CD4-positive, CD25-positive, alpha-beta regulatory T cell (primary cell): ENCODE results near the gene ANK3. TPM values are rescaled to one million over a fixed set of nuclear protein-coding genes. Genes with fewer than 3 reads are reported as not detected.

Experiments used
- ATAC-seq, 2 donors: fragments of 150-1000 bp; cut with Tn5 transposase; one replicate each; pipeline ENCODE4 v1.10.0; 2021; ENCODE audit warnings: low read depth in 2 of 2, moderate number of reproducible peaks in 2 of 2, moderate library complexity in 1 of 2
- DNase-seq, 3 donors: peaks; one replicate each; pipeline versions ENCODE4 v3.0.0 to v3.0.0-alpha.2; 2012 to 2022; ENCODE audit warnings: mixed read lengths in 1 of 3
- H3K27ac ChIP-seq: one replicate; pipeline ENCODE4 v1.7.0; 2013; ENCODE audit warnings: mild to moderate bottlenecking, low read length; ENCODE audit not compliant: insufficient read depth, poor library complexity, severe bottlenecking
- H3K27me3 ChIP-seq: one replicate; pipeline ENCODE4 v1.7.0; 2013; ENCODE audit warnings: low read length; ENCODE audit not compliant: control insufficient read depth, insufficient read depth
- H3K36me3 ChIP-seq: one replicate; pipeline ENCODE4 v1.7.0; 2013; ENCODE audit warnings: mild to moderate bottlenecking, low read length, moderate library complexity; ENCODE audit not compliant: control insufficient read depth, insufficient read depth
- H3K4me1 ChIP-seq: 2 replicates; pipeline ENCODE4 v1.7.0; 2013; ENCODE audit warnings: mild to moderate bottlenecking, low read length; ENCODE audit not compliant: insufficient read depth, control insufficient read depth, poor library complexity, severe bottlenecking
- H3K4me3 ChIP-seq: one replicate; pipeline ENCODE4 v1.7.0; 2013; ENCODE audit warnings: low read depth, mild to moderate bottlenecking, low read length, moderate library complexity
- H3K9me3 ChIP-seq, 2 experiments: 1 replicate in 1 of 2; 2 replicates in 1 of 2; pipeline ENCODE4 v1.7.0; 2013; ENCODE audit warnings: low read length in 2 of 2, mild to moderate bottlenecking in 1 of 2, moderate library complexity in 1 of 2; ENCODE audit not compliant: control insufficient read depth in 2 of 2
- H3K27ac Mint-ChIP-seq, 3 donors: one replicate each; pipeline ENCODE4 v1.8.0; 2020 to 2022; ENCODE audit warnings: mild to moderate bottlenecking in 3 of 3, mixed read lengths in 3 of 3, moderate library complexity in 2 of 3
- H3K27me3 Mint-ChIP-seq: one replicate; pipeline ENCODE4 v1.8.0; 2022; ENCODE audit warnings: mild to moderate bottlenecking, mixed read lengths
- H3K36me3 Mint-ChIP-seq: one replicate; pipeline ENCODE4 v1.8.0; 2020; ENCODE audit warnings: mixed read lengths
- H3K4me1 Mint-ChIP-seq, 4 donors: one replicate each; pipeline ENCODE4 v1.8.0; 2020 to 2022; ENCODE audit warnings: mixed read lengths in 4 of 4, mild to moderate bottlenecking in 1 of 4
- H3K4me3 Mint-ChIP-seq, 4 donors: one replicate each; pipeline ENCODE4 v1.8.0; 2020 to 2022; ENCODE audit warnings: mild to moderate bottlenecking in 4 of 4, mixed read lengths in 4 of 4, moderate library complexity in 3 of 4
- H3K9me3 Mint-ChIP-seq, 7 donors: one replicate each; pipeline ENCODE4 v1.8.0; 2020 to 2022; ENCODE audit warnings: mixed read lengths in 7 of 7, mild to moderate bottlenecking in 3 of 7, moderate library complexity in 2 of 7
- polyA plus RNA-seq, 4 donors: library from polyadenylated mRNA; unstranded; fragments of 300-500 nt; fragmentation: Illumina TruSeq; gene quantifications; one replicate each; pipeline ENCODE4 v1.2.3, GENCODE V29; 2021
- total RNA-seq: library from RNA; stranded (reverse); gene quantifications from one replicate; pipeline ENCODE4 v1.2.3, GENCODE V29; 2022

Gene ANK3
- total and polyA plus RNA-seq, 5 donors from 2014 or later: 1.8 to 32.6 (median 3.1) TPM

- no peak for ATAC-seq
- Histone ChIP-seq H3K4me3 (no peak overlapping the region), H3K9me3 (no peaks in the 10 kb centered on the region), H3K36me3 (no peaks in the 10 kb centered on the region), H3K4me1 (no peaks in the 10 kb centered on the region), H3K27ac (no peak overlapping the region), H3K27me3 (no peaks in the 10 kb centered on the region)
- peaks cover 0 to 3% (median 0%) of the 10 kb centered on the region in 7 donors for H3K9me3 Mint-ChIP-seq
- H3K27ac Mint-ChIP-seq: no peak overlapping the region
- peaks cover 9% of the 10 kb centered on the region for H3K27me3 Mint-ChIP-seq
- H3K36me3 Mint-ChIP-seq: no peaks in the 10 kb centered on the region
- H3K4me1 Mint-ChIP-seq: no peaks in the 10 kb centered on the region
- no peak overlapping the region for H3K4me3 Mint-ChIP-seq
- DNase-seq: no peak
Measured at GRCh38 chr10:60281331-60281730, 108.3 kb downstream of the ANK3 start.

GRCh38 chr10:60280475-60280874 lies 109.2 kb downstream of the ANK3 start:
- H3K4me3 ChIP-seq: no peak overlapping the region
- no peaks in the 10 kb centered on the region for H3K9me3 ChIP-seq
- no peaks in the 10 kb centered on the region for H3K27me3 ChIP-seq
- Mint-ChIP-seq H3K27me3 (peaks cover 9% of the 10 kb centered on the region), H3K4me1 (no peaks in the 10 kb centered on the region), H3K36me3 (no peaks in the 10 kb centered on the region), H3K9me3 (peaks cover 0 to 3% (median 0%) of the 10 kb centered on the region in 7 donors), H3K4me3 (no peak overlapping the region), H3K27ac (no peak overlapping the region)
- ATAC-seq (no peak), DNase-seq (no peak)
- H3K36me3 ChIP-seq: no peaks in the 10 kb centered on the region
- H3K4me1 ChIP-seq: no peaks in the 10 kb centered on the region
- H3K27ac ChIP-seq: no peak overlapping the region

- Histone ChIP-seq H3K36me3 (no peaks in the 10 kb centered on the region), H3K4me1 (no peaks in the 10 kb centered on the region), H3K27ac (no peak overlapping the region), H3K27me3 (no peaks in the 10 kb centered on the region), H3K4me3 (no peak overlapping the region), H3K9me3 (no peaks in the 10 kb centered on the region)
- Mint-ChIP-seq H3K4me3 (no peak overlapping the region), H3K36me3 (no peaks in the 10 kb centered on the region), H3K4me1 (no peaks in the 10 kb centered on the region), H3K9me3 (no peaks in the 10 kb centered on the region), H3K27me3 (peaks cover 9% of the 10 kb centered on the region), H3K27ac (no peak overlapping the region)
- ATAC-seq: no peak
- no peak for DNase-seq
Measured at GRCh38 chr10:60277656-60278055, 112.0 kb downstream of the ANK3 start.

GRCh38 chr10:60276232-60276631 lies 113.4 kb downstream of the ANK3 start:
- Mint-ChIP-seq H3K4me1 (no peaks in the 10 kb centered on the region), H3K27ac (no peak overlapping the region), H3K9me3 (no peaks in the 10 kb centered on the region), H3K36me3 (no peaks in the 10 kb centered on the region), H3K27me3 (peaks cover 9% of the 10 kb centered on the region), H3K4me3 (no peak overlapping the region)
- no peak for ATAC-seq
- DNase-seq: no peak
- no peaks in the 10 kb centered on the region for H3K27me3 ChIP-seq
- no peaks in the 10 kb centered on the region for H3K9me3 ChIP-seq
- no peaks in the 10 kb centered on the region for H3K4me1 ChIP-seq
- no peak overlapping the region for H3K4me3 ChIP-seq
- no peak overlapping the region for H3K27ac ChIP-seq
- no peaks in the 10 kb centered on the region for H3K36me3 ChIP-seq

- H3K4me1 ChIP-seq: no peaks in the 10 kb centered on the region
- Mint-ChIP-seq H3K36me3 (no peaks in the 10 kb centered on the region), H3K4me1 (no peaks in the 10 kb centered on the region), H3K27me3 (no peaks in the 10 kb centered on the region), H3K27ac (no peak overlapping the region), H3K9me3 (no peaks in the 10 kb centered on the region), H3K4me3 (no peak overlapping the region)
- DNase-seq (no peak), ATAC-seq (peak in 1 of 2 donors; percentile 34)
- H3K27me3 ChIP-seq: no peaks in the 10 kb centered on the region
- no peak overlapping the region for H3K27ac ChIP-seq
- no peak overlapping the region for H3K4me3 ChIP-seq
- no peaks in the 10 kb centered on the region for H3K9me3 ChIP-seq
- H3K36me3 ChIP-seq: no peaks in the 10 kb centered on the region
Measured at GRCh38 chr10:60271319-60272040, 118.2 kb downstream of the ANK3 start.

- Histone ChIP-seq H3K36me3 (no peaks in the 10 kb centered on the region), H3K9me3 (no peaks in the 10 kb centered on the region), H3K27ac (no peak overlapping the region), H3K4me1 (no peaks in the 10 kb centered on the region), H3K4me3 (no peak overlapping the region), H3K27me3 (no peaks in the 10 kb centered on the region)
- Mint-ChIP-seq H3K36me3 (no peaks in the 10 kb centered on the region), H3K27ac (no peak overlapping the region), H3K9me3 (no peaks in the 10 kb centered on the region), H3K4me1 (no peaks in the 10 kb centered on the region), H3K4me3 (no peak overlapping the region), H3K27me3 (no peaks in the 10 kb centered on the region)
- ATAC-seq (no peak), DNase-seq (no peak)
Measured at GRCh38 chr10:60270426-60270825, 119.2 kb downstream of the ANK3 start.

GRCh38 chr10:60267802-60268201 lies 121.9 kb downstream of the ANK3 start:
- DNase-seq (no peak), ATAC-seq (no peak)
- H3K4me3 ChIP-seq: no peak overlapping the region

GRCh38 chr10:60266513-60266912 lies 123.2 kb downstream of the ANK3 start:
- H3K9me3 Mint-ChIP-seq: no peaks in the 10 kb centered on the region
- Histone ChIP-seq H3K27me3 (no peaks in the 10 kb centered on the region), H3K27ac (no peak overlapping the region), H3K9me3 (no peaks in the 10 kb centered on the region), H3K4me3 (no peak overlapping the region), H3K4me1 (no peaks in the 10 kb centered on the region), H3K36me3 (no peaks in the 10 kb centered on the region)
- H3K27ac Mint-ChIP-seq: no peak overlapping the region
- no peak for DNase-seq
- H3K27me3 Mint-ChIP-seq: no peaks in the 10 kb centered on the region
- H3K36me3 Mint-ChIP-seq: no peaks in the 10 kb centered on the region
- no peak for ATAC-seq
- no peaks in the 10 kb centered on the region for H3K4me1 Mint-ChIP-seq
- H3K4me3 Mint-ChIP-seq: no peak overlapping the region

More at GRCh38 chr10:60267802-60268201, 121.9 kb downstream of the ANK3 start:
- Histone ChIP-seq H3K9me3 (no peaks in the 10 kb centered on the region), H3K4me1 (no peaks in the 10 kb centered on the region), H3K36me3 (no peaks in the 10 kb centered on the region), H3K27ac (no peak overlapping the region), H3K27me3 (no peaks in the 10 kb centered on the region)
- no peaks in the 10 kb centered on the region for H3K4me1 Mint-ChIP-seq
- no peak overlapping the region for H3K27ac Mint-ChIP-seq
- peak overlapping the region in 1 of 4 donors; percentile 64 for H3K4me3 Mint-ChIP-seq
- no peaks in the 10 kb centered on the region for H3K27me3 Mint-ChIP-seq
- H3K36me3 Mint-ChIP-seq: no peaks in the 10 kb centered on the region
- H3K9me3 Mint-ChIP-seq: no peaks in the 10 kb centered on the region
